SK-N-SH (cell line): Measurements from ENCODE around the gene CHGA.

Experiments
- CTCF ChIP-seq: fragments of 200-600 bp; sonication (generic); IDR thresholded peaks from 2 replicates; pipeline ENCODE4 v1.6.1; 2017; ENCODE audit warnings: antibody characterized with exemption, mild to moderate bottlenecking, moderate library complexity
- FOXJ3 ChIP-seq: sonication (generic); formaldehyde crosslinking; IDR thresholded peaks from 2 replicates; pipeline ENCODE4 v1.5.1; 2020; ENCODE audit warnings: mild to moderate bottlenecking, missing genetic modification reagents
- FOXM1 ChIP-seq: IDR thresholded peaks from 2 replicates; pipeline ENCODE4 v1.4.0; 2012; ENCODE audit warnings: low read depth, mild to moderate bottlenecking
- GABPA ChIP-seq: IDR thresholded peaks from 2 replicates; pipeline ENCODE4 v1.4.0; 2012; ENCODE audit warnings: low read depth, mild to moderate bottlenecking
- IRF3 ChIP-seq: fragments of 150-350 bp; IDR thresholded peaks from 2 replicates; pipeline ENCODE4 v1.6.1; 2016; ENCODE audit warnings: mild to moderate bottlenecking, low read depth, low read length
- JUND ChIP-seq: IDR thresholded peaks from 2 replicates; pipeline ENCODE4 v1.4.0; 2012
- MXI1 ChIP-seq: IDR thresholded peaks from 2 replicates; pipeline ENCODE4 v1.6.1; 2012; ENCODE audit warnings: mild to moderate bottlenecking, low read depth, low read length, improper control_type of control experiment
- NFIC ChIP-seq: IDR thresholded peaks from 2 replicates; pipeline ENCODE4 v1.4.0; 2012; ENCODE audit warnings: borderline replicate concordance
- NRF1 ChIP-seq: IDR thresholded peaks from 2 replicates; pipeline ENCODE4 v1.6.1; 2012; ENCODE audit warnings: low read depth, mild to moderate bottlenecking, low read length
- POLR2AphosphoS5 ChIP-seq: IDR thresholded peaks from 2 replicates; pipeline ENCODE4 v1.6.1; 2012; ENCODE audit warnings: low read depth, low read length
- RCOR1 ChIP-seq: fragments of 150-350 bp; IDR thresholded peaks from 2 replicates; pipeline ENCODE4 v1.6.1; 2017; ENCODE audit warnings: antibody characterized with exemption, low read length
- TAF1 ChIP-seq: IDR thresholded peaks from 2 replicates; pipeline ENCODE4 v1.6.1; 2012; ENCODE audit warnings: low read depth, mild to moderate bottlenecking, low read length, moderate library complexity, borderline replicate concordance
- USF2 ChIP-seq: fragments of 150-350 bp; IDR thresholded peaks from 2 replicates; pipeline ENCODE4 v1.6.1; 2017; ENCODE audit warnings: antibody characterized with exemption, low read length, low read depth, borderline replicate concordance

GRCh38 chr14:92914087-92914656 lies 8.8 kb upstream of the CHGA start:
- no peak for TF ChIP-seq POLR2AphosphoS5
- TF ChIP-seq IRF3, result no peak
- TF ChIP-seq FOXJ3, result no peak
- no peak for TF ChIP-seq USF2
- TF ChIP-seq JUND, result no peak
- TF ChIP-seq GABPA, result no peak
- TF ChIP-seq CTCF, result no peak
- no peak for TF ChIP-seq FOXM1
- no peak for TF ChIP-seq RCOR1
- no peak for TF ChIP-seq NRF1
- no peak for TF ChIP-seq MXI1
- TF ChIP-seq TAF1, result no peak
- TF ChIP-seq NFIC, result no peak
